GM18858 (cell line): ENCODE data around the gene INHA.
A peak's percentile ranks its signal among the peaks of the same experiment; 100 is the strongest.

ENCODE experiments used
- ATAC-seq: cut with Tn5 transposase; IDR thresholded peaks from one replicate; pipeline ENCODE4 v1.9.1; 2021; ENCODE audit not compliant: unreplicated experiment

Gene INHA

DNA sequence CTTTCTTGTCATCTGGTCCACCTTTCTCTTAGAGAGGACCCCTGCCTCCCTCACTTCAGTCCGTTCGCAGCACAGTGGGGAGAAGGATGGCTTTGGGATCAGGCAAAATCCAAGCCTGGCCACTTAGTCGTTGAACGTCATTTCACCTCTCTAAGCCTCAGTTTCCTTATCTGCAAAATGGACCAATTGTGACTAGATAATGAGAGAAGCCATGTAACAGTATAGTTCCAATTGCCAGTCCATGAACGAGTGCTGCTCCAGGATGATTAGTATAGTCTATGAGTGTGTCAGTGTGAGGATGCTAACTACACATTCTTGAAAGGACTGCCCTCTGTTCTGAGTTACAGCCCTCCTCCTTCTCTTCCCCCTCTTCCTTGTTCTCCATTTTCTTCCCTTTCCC is 1.1 kb downstream of the INHA start:
- no peak for ATAC-seq

DNA sequence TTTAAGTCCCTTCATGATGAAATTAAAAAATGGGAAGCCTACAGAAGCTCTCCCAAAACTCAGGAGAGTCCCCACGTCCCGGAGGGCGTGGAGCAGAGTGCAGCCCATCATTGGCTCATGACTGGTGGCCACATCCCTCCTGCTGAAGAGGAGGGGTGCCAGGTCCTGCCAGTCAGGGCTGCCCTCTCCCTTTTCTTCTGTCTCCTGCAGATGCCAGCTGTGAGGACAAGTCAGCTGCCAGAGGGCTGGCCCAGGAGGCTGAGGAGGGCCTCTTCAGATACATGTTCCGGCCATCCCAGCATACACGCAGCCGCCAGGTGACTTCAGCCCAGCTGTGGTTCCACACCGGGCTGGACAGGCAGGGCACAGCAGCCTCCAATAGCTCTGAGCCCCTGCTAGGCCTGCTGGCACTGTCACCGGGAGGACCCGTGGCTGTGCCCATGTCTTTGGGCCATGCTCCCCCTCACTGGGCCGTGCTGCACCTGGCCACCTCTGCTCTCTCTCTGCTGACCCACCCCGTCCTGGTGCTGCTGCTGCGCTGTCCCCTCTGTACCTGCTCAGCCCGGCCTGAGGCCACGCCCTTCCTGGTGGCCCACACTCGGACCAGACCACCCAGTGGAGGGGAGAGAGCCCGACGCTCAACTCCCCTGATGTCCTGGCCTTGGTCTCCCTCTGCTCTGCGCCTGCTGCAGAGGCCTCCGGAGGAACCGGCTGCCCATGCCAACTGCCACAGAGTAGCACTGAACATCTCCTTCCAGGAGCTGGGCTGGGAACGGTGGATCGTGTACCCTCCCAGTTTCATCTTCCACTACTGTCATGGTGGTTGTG is 2.6 kb downstream of the INHA start:
- no peak for ATAC-seq

DNA sequence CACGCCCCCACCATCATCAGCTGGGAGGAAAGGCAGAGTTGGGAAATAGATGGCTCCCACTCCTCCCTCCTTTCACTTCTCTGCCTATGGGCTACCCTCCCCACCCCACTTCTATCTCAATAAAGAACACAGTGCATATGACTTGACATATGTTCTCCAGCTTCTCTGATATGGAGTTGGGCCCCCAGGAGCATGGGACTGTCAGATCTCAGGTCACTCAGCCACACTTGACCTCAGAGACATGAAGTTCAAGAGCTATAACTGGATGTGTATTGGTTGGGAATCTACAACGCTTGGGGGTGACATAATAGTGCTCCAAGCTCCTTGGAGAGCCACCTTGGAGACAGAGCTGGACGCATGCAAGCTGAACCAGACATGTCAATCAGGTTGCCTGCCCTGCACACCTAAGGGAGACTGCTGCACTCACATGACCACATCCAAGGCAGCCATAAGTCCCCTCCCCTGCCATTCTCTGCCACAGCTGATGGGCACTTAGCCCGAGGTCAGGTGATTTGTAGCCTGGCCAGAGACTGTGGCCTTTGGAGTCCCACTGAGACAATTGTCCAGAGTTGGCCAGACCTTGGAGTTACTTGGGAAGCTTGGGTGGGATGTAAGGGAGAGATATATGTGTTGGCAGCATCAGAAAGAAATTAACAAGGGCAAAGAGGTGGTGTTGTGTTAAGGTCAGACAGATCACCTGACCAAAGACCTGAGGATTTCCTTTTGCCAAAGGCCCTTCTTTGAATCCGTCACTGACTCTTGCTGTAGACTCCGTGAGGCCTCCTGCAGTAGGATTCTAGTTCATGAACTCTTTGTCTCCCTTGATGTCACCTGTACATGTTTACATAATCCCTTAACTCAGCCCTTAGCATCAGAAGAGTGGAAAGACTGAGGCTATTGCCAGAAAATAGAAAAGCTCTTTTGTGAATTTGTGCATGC is 3.7 kb downstream of the INHA start:
- no peak for ATAC-seq

DNA sequence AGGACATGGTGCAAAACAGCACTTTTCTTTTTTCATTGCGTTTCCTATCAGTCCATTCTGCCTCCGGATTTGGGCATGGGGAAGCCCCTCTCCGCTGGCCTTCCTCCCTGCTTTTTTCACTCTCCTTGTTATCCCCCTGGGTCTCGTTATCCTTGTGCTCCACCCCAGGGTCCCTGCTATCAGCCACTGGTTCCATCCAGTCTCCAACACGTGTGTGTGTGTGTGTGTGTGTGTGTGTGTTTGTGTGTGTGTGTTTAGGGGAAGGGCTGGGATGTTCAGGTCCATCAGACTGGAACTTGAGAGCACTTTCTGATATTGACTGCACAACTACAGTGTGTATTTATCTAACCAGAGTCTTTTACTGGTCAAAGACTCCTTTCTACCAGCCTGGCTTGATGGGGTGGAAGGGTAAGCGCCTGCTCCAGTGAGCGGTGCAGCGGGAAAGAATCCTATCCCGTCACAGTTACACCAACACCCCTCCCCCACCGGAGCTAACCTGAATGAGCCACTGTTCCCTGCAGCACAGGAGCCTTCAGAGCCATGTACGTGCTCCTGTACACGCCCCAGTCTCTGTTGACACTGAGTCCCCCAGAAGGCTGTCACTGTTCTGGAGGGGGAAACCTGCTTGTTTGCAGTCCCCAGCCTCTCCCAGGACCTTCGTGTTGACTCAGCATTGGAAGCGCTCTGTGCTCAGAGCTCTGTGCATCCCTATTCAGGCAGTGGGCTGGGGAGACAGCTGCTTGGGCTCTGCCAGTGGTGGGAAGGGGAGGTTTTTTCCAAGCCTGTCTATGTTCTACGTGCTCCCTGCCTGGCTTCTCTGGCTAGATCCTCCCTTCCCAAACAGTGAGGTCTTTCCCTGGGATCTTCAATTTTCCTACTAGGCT is 4.6 kb downstream of the INHA start:
- no peak for ATAC-seq

DNA sequence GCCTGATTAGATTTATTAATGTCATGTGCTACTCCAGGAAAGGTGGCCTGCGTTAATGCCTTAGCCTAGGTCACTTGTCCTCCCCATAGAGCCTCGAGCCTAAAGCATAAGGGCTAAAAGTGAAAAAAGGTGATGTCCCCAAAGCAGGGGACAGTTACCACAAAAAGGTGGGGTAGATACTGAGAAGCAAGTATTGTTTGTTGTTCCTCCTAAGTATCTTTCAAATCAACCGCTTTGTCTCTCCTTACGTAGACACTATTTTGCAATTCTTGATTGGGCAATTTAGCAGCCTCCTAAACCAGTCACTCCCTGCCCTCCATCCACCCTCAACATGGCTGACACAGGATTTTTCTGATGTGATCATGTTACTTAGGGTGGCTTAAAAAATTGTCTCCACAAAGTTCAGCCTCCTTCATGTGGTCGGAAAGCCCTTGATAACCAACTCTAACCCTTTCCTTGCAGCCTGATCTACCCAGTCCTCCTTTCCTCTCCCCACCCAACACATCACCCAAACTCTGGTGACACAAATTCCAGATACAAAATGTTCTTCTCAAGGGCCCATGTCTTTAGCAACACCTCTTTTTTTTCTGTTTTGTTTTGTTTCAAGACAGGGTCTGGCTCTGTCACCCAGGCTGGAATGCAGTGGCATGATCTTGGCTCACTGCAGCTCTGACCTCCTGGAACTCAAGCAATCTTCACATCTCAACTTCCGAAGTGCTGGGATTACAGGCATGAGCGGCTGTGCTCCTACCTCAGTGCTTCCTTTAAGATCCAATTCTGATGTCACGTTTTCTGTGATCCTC is 6.9 kb downstream of the INHA start:
- ATAC-seq, result no peak

DNA sequence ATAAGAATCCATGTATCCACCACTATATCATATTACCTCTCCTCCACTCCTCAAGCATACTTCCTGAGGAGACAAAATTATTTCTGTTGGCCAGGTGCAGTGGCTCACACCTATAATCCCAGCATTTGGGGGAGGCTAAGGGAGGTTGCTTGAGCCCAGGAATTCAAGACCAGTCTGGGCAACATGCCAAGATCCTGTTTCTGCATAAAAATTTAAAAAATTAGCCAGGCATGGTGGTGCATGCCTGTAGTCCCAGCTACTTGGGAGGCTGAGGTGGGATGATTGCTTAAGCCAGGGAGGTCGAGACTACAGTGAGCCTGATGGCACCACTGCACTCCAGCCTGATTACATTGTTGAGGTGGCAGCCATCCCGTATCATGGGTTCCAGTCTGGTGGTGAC is 9.2 kb downstream of the INHA start:
- ATAC-seq, result no peak

DNA sequence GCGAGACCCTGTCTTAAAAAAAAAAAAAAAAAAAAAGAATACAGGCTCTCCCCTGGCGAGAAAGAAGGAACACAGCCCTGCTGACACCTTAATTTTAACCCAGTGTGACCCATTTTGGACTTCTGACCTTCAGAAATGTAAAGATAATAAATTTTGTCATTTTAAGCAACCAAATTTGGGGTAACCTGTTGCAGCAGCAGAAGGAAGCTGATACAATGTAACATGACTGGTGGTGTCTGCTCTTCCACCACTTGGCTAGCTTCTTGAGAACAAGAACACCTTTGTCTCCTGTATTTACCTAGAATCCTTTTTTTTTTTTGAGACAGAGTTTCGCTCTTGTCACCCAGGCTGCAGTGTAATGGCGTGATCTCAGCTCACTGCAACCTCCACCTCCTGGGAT is 19.0 kb downstream of the INHA start:
- no peak for ATAC-seq

DNA sequence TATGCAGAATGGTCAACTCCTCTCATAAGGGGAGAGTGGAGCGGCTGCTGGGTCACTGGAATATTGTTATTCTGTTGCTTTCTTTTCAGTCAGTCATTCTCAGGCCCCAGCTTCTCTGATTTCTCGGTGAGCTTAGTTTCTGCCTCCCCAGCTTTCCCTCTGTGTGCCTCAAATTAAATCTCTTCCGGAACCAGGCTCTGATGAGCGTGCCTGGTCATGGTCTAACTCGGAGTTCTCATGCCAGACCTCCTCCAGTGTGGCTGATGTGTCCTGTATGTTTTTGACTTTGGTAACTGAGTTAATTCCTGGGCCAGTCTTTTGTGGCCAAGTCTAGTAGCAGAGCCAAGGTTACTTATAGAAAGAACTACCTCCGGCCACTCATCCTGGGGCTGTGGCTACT is 20.6 kb downstream of the INHA start:
- ATAC-seq, result no peak

DNA sequence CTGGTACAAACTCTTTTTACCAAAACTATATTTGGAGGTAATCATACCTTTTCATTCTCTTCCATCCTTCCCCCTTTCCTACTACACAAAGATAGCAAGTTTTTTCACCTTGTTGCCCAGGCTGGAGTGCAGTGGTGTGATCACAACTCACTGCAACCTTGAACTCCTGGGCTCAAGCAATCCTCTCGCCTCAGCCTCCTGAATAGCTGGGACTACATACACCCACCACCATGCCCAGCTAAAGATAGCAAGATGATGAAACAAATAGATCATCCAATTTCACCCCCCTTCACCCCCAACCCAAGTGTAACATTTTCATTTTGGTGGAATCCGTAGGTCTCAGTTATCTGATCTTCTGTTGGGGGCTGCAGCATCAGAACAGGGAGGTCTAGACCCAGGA is 21.0 kb downstream of the INHA start:
- ATAC-seq, result no peak

DNA sequence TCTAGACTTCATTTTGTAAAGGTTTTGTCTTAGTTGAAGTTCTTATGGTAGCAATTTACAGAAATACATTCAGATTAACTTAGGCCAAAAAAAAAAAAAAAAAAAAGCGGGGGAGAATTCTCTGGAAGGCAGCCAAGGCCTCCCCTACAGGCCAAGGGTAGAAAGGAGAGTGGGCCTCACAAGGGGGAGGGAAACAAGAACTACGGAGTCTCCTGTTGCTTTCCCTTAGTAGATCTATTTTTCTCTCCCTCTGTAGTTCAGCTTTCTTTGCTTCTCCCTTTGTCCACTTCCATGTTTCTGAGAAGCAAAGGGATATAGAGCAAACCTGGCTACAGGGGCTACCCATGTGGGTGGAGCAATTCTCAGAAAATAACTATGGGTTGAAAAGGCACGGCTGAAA is 23.1 kb downstream of the INHA start:
- ATAC-seq, result no peak

DNA sequence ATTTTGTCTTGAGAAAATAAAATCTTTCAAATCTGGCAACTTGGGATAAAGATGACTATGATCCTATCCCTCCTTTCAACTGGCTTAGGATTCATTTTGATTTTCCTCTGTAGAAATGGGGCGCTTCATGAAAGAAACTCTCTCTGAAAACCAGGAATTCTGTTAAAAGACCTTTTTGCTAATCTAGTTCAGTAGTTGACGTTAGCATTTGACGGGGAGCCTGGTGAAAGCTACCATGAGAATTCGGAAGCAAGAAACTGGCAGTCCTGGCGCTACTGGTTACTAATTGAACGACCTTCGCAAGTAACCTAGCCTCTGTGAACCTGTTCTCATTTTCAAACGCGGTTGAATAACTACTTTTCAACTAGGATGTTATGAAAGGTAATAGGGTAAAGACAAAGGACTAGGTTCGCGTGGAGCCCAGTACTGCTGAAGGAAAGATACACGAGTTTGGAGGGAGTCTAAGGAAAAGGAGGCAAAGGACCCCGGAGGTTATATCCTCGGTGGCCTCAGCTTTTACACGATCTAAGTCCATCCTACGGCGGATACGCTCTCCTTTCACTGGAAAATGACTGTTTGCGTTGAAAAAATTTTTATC is 24.9 kb downstream of the INHA start:
- peak; percentile 9 for ATAC-seq

DNA sequence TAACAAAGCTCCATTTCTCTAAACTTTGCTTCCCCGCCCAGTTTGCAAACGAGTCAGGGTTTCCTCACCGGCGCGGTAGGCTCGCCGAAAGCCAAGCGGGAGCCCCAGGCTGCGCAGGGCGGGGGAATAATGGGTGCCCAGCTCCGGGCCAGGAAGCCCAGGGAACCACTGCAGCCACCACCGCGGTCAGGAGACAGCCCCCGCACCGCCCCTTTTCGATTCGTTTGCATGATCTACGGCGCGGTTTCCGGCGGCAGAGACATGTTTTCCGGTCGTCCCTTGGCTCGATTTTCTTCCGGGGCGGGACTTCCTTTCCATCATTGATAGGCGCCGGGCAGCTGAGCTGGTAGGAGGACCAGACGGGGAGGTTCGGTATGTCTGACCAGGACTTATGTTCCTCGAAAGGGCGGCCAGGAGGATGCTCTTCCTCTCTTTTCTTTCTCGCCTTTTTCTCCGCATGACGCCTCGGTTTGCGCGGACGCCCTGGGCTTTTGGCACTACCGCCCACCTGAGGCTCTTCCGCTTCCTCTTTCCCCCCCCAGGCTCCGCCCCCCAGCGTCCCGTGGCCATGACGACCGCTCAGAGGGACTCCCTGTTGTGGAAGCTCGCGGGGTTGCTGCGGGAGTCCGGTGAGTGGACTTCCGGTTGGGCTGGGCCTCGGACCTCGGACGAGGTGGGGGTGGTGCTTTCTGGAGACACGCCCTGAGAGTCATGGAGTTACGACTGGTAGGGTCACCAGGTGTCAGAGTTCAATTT is 25.6 kb downstream of the INHA start, which contains the start of gene STK11IP:
TSS of gene STK11IP (plus strand) at position 306 of the 756 bp plus-strand sequence. CDS start at position 569, 263 bp downstream.
- peak; percentile 78 for ATAC-seq

DNA sequence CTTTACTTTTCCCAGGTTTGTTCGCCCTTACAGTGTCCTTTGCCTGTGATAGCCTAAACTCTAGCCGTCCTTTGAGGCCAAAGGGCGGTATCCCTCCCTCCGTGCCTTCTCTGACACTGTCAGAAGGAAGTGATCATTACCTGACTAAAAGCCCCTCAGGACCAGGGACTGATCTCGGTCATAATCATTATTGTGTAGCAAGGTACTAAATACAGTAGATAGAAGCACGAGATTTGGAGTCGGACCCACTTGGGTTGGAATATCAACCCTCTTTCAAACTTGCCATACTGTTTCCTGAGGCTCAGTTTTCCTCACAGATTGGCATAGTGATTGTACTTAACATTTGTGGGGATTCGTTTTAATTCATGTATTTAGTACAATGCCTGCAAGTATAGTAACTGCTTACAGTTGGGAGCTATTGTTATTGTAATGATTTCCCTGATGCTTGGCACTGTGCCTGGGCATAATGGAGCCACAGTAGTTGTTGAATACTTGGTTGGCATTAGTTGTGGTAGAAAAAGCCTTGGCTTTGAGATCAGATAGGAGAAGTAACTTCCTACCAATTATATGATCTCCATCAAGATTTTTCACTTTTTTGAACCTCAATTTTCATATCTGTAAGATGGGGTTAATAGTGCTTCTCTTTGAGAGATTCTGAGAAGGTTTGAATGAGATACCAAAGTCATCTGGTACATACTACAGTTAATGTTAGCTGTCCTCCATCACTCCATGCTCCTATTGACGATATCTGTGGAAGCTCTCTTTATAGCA is 26.4 kb downstream of the INHA start:
- no peak for ATAC-seq

DNA sequence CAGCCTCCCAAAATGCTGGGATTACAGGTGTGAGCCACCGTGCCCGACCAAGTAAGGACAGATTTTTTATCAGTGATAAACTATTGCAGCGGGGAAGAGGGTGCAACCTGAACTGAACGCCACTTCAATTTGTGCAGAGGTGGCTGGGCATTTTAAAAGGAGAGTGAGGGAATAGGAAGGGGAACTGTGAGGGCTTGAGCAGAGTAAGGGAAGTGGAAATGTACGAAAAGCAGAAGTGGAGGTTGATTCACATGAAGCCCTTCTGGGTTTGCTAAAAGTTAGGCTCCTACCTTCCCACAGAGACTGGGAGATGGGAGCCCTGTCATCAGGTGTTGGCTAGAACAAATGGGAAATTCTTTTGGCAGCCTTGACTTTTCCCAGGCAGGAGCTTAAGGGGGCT is 31.7 kb downstream of the INHA start:
- ATAC-seq, result no peak

DNA sequence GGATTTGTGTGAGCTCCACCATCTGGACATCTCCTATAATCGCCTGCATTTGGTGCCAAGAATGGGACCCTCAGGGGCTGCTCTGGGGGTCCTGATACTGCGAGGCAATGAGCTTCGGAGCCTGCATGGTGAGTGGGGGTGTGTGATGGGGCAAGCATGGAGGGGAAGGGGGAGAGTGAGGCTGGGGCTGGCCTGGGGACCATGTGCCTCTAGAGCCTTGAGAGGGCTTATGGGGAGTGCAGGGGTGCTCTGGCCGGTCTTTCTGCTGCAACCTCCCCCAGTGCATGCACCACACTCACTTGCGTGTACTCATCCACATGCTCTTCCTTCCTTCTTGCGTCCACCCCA is 33.5 kb downstream of the INHA start:
- no peak for ATAC-seq

DNA sequence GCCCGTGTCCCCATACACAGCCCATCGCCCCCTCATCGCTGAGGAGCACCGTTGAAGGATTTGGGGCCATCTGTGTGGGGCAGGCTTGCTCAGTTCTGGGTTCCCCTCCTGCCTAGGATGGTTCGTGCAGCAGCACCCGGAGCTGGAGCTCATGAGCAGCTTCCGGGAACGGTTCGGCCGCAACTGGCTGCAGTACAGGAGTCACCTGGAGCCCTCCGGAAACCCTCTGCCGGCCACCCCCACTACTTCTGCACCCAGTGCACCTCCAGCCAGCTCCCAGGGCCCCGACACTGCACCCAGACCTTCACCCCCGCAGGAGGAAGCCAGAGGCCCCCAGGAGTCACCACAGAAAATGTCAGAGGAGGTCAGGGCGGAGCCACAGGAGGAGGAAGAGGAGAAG is 35.8 kb downstream of the INHA start:
- ATAC-seq, result no peak

DNA sequence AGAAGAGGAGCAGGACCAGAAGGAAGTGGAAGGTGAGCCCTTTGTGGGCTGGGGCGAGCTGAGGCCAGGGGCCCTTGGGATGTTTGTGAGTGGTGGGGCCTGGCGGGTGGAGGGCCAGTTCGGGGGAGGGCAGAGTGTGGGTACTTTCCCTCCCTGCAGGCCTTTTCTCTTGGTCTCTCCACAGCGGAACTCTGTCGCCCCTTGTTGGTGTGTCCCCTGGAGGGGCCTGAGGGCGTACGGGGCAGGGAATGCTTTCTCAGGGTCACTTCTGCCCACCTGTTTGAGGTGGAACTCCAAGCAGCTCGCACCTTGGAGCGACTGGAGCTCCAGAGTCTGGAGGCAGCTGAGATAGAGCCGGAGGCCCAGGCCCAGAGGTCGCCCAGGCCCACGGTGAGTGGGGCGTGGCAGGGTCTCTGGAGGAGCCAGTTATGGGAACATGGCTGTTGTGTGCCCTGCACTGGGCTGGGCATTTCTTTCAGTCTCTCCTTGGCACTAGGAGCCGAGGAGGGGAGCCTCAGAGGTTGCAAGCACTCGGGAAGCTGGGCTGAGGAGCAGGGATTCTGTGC is 36.4 kb downstream of the INHA start:
- no peak for ATAC-seq

DNA sequence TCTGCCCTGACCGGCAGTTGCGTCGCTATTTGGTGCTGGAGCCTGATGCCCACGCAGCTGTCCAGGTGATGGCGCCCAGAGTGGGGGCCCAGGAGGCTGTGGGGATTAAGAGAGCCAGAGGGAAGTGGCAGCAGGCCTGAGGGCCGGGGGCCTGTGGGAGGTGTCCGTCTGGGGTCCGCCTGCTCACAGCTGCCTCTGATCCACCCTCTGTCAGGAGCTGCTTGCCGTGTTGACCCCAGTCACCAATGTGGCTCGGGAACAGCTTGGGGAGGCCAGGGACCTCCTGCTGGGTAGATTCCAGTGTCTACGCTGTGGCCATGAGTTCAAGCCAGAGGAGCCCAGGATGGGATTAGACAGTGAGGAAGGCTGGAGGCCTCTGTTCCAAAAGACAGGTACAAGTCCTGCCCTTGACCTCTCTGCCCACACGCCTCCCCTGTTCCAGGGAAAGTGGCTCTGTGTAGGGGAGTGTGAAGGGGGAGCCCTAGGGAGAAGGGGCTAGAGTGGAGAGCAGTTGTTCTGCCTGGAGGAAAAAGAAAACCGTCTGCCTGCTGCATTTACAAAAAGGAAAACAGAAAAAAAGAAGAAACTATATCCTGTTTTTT is 37.1 kb downstream of the INHA start:
- no peak for ATAC-seq
